Muscle of arm (tissue), 12 donors: ENCODE data around the gene UNC5C. TPM values are rescaled to one million over a fixed set of nuclear protein-coding genes. Genes with fewer than 3 reads are reported as not detected.
A peak's percentile ranks its signal among the peaks of the same experiment; 100 is the strongest.

Source experiments
- DNase-seq: peaks from one replicate; pipeline ENCODE4 v3.0.0-alpha.2; 2013
- polyA plus RNA-seq, 12 donors: library from polyadenylated mRNA; unstranded; fragments of 120-200 nt; gene quantifications; one replicate each; pipeline ENCODE4 v1.2.1, GENCODE V29; 2013; ENCODE audit not compliant: insufficient read length in 12 of 12

Gene UNC5C
- polyA plus RNA-seq, 12 donors, result 0.53 to 1.4 (median 0.84) TPM; not detected in 1

DNA sequence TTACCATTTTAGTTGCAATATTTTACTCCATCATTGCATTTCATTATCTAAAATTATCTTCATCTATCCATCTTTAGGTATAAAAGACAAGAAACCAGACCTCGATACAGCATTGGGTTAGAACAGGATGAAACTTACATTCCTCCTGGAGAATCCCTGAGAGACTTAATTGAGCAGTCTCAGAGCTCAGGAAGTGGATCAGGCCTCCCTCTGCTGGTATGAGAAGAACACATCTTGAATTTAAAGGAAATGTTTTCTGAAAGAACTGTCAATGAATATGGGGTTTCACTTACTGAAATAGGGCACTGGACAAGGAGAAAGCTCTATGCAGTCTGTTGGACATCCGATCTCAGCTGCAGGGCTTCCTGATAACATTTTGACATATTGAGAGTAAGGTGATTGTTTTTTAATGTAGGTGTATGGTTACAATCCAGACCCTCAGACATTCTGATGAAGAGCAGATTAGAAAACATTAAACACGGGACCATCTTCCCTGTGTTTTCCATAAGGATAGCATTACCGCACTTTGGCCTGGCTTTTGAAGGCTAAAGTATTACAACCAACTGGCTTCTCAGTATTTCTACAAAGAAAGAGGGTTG, 423.8 kb downstream of the UNC5C start:
- DNase-seq, result peak; percentile 57

DNA sequence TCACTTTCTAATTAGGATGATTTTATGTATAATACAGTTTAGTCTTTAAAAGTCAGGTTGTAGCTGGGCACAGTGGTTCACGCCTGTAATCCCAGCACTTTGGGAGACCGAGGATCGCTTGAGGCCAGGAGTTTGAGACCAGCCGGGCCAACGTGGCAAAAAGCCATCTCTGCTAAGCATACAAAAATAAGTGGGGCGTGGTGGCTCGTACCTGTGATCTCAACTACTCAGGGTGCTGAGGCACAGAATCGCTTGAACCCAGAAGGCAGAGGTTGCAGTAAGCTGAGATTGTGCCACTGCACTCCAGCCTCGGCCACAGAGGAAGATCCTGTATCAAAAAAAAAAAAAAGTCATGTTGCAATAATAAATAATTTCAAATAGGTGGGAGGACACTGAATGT, 426.8 kb downstream of the UNC5C start:
- DNase-seq, result no peak

DNA sequence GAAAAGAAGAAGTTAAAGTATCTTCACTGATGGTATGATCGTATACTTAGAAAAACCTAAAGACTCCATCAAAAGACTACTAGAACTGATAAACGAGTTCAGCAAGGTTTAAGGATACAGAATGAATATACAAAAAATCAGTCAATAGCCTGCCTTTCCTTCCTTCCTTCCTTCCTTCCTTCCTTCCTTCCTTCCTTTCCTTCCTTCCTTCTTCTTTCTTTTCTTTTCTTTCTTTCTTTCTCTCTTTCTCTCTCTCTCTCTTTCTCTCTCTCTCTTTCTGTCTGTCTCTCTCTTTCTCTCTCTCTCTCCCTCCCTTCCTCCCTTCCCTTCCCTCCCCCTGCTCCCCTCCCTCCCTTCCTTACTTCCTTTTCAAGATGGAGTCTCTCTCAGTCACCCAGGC, 428.3 kb downstream of the UNC5C start:
- no peak for DNase-seq

DNA sequence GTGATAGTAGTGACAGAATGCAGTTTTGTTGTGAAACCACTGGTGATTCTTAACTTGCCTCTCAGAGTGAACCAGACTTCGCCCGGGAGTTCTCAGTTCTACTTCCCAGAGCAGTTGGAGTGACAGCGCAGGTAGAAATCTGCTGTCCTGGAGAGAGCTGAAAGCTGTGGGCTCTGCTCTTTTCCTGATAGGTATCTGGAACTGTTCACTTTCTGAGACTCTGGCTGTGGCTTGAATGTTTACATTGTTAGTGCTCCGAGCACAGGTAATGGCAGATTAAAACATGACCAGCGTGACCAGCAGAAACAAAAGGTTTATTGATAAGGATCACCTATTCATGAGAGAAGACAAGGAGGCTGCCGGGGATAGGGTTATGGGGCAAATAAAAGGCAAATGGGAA, 430.3 kb downstream of the UNC5C start:
- no peak for DNase-seq

DNA sequence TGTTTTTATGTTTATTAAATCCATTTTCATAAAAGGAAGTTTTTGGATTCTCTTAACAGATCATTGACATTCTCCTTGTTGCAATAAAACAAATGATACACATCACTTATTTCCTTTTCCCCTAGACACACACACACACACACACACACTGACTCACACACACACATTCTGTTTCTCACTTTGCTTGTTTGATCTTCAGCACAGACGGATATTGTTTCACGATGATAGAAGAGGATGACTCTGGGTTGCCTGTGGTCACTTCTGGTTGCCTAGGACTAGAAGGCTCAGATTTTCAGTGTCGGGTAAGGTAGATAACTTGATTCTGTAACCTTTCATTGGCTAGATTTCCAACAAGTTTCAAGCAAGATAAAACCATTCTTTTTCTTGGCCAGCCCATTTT, 434.3 kb downstream of the UNC5C start:
- DNase-seq, result no peak
